K562 (cell line): ENCODE measurements around the gene UBE3B. TPM values are rescaled to one million over a fixed set of nuclear protein-coding genes. Genes with fewer than 3 reads are reported as not detected.

ENCODE experiments used
- BHLHE40 ChIP-seq: IDR thresholded peaks from 2 replicates; pipeline ENCODE4 v1.6.1; 2011; ENCODE audit warnings: low read length, improper control_type of control experiment
- FUS ChIP-seq: fragments of 200-400 bp; formaldehyde crosslinking; optimal IDR thresholded peaks from 2 replicates; pipeline ENCODE3; 2017; ENCODE audit warnings: low read depth, low read length
- ILF3 ChIP-seq: fragments of 450-650 bp; IDR thresholded peaks from 2 replicates; pipeline ENCODE4 v1.6.1; 2018; ENCODE audit warnings: antibody characterized with exemption, mild to moderate bottlenecking, moderate library complexity, borderline replicate concordance
- MTA2 ChIP-seq: fragments of 450-650 bp; IDR thresholded peaks from 2 replicates; pipeline ENCODE4 v1.6.1; 2016; ENCODE audit warnings: low read depth
- RBM17 ChIP-seq: fragments of 200-400 bp; formaldehyde crosslinking; IDR thresholded peaks from 2 replicates; pipeline ENCODE4 v1.6.1; 2017; ENCODE audit warnings: low read depth, mild to moderate bottlenecking, low read length, borderline replicate concordance
- polyA plus RNA-seq, 8 experiments: library from polyadenylated mRNA; depleted of rRNA in 4 of 8; stranded (reverse) in 5 of 8; unstranded in 3 of 8; fragments of >200 nt; fragmentation: Nextera tagmentation in 2 of 8; fragmentation: Illumina TruSeq in 1 of 8; extraction: Ambion mirVana in 2 of 8; extraction: Trizol in 1 of 8; gene quantifications; 2 replicates each; pipeline versions ENCODE4 v1.2.1 to v1.2.3, GENCODE V29; 2011 to 2014; ENCODE audit warnings: inconsistent platforms in 1 of 8, missing spikeins in 1 of 8
- total RNA-seq, 7 experiments: library from RNA; depleted of rRNA in 6 of 7; stranded (reverse); fragments of >200 nt in 6 of 7; fragmentation: Illumina TruSeq in 2 of 7; extraction: Trizol in 2 of 7; gene quantifications; 2 replicates each; pipeline versions ENCODE4 v1.2.1 to v1.2.3, GENCODE V29; 2011 to 2021; ENCODE audit warnings: low replicate concordance in 1 of 7
- TF ChIP-seq, protein P1 (sequence below): fragments of 200-600 bp; sonication (generic); IDR thresholded peaks from one replicate; pipeline ENCODE4 v1.6.1; 2012; ENCODE audit warnings: mild to moderate bottlenecking, low read depth, low read length, inconsistent platforms
- TF ChIP-seq, protein P2 (sequence below): sonication (generic); formaldehyde crosslinking; IDR thresholded peaks from 2 replicates; pipeline ENCODE4 v1.8.1; 2022; ENCODE audit warnings: missing genetic modification reagents
- TF ChIP-seq, protein P3 (sequence below): fragments of 250-450 bp; sonication (Bioruptor Pico); IDR thresholded peaks from 2 replicates; pipeline ENCODE4 v1.5.0; 2021
- TF ChIP-seq, protein P4 (sequence below): sonication (generic); formaldehyde crosslinking; IDR thresholded peaks from 2 replicates; pipeline ENCODE4 v1.4.0; 2020; ENCODE audit warnings: mild to moderate bottlenecking, missing genetic modification reagents

UBE3B gene
- total and polyA plus RNA-seq, 9 of the 15 experiments (the other 6 are each of a cell fraction or from before 2014, with no cell fraction given), result 7.6 to 23.6 (median 15.5) TPM

DNA sequence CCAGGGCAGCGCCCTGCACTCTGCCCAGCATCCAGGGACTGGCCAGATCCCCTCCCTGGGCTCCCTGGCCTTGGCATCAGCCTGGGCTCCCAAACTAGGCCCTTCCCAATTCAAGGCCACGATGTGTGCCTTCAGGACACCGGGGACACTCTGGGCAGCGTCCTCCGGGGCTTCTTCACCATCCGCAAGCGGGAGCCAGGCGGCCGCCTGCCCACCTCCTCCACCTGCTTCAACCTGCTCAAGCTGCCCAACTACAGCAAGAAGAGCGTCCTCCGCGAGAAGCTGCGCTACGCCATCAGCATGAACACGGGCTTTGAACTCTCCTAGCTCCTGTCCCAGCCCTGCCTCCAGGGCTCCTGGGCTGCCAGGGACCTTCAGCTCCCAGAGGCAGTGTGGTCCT lies 57.0 kb downstream of the UBE3B start (continued):
- TF ChIP-seq, protein P1, sequence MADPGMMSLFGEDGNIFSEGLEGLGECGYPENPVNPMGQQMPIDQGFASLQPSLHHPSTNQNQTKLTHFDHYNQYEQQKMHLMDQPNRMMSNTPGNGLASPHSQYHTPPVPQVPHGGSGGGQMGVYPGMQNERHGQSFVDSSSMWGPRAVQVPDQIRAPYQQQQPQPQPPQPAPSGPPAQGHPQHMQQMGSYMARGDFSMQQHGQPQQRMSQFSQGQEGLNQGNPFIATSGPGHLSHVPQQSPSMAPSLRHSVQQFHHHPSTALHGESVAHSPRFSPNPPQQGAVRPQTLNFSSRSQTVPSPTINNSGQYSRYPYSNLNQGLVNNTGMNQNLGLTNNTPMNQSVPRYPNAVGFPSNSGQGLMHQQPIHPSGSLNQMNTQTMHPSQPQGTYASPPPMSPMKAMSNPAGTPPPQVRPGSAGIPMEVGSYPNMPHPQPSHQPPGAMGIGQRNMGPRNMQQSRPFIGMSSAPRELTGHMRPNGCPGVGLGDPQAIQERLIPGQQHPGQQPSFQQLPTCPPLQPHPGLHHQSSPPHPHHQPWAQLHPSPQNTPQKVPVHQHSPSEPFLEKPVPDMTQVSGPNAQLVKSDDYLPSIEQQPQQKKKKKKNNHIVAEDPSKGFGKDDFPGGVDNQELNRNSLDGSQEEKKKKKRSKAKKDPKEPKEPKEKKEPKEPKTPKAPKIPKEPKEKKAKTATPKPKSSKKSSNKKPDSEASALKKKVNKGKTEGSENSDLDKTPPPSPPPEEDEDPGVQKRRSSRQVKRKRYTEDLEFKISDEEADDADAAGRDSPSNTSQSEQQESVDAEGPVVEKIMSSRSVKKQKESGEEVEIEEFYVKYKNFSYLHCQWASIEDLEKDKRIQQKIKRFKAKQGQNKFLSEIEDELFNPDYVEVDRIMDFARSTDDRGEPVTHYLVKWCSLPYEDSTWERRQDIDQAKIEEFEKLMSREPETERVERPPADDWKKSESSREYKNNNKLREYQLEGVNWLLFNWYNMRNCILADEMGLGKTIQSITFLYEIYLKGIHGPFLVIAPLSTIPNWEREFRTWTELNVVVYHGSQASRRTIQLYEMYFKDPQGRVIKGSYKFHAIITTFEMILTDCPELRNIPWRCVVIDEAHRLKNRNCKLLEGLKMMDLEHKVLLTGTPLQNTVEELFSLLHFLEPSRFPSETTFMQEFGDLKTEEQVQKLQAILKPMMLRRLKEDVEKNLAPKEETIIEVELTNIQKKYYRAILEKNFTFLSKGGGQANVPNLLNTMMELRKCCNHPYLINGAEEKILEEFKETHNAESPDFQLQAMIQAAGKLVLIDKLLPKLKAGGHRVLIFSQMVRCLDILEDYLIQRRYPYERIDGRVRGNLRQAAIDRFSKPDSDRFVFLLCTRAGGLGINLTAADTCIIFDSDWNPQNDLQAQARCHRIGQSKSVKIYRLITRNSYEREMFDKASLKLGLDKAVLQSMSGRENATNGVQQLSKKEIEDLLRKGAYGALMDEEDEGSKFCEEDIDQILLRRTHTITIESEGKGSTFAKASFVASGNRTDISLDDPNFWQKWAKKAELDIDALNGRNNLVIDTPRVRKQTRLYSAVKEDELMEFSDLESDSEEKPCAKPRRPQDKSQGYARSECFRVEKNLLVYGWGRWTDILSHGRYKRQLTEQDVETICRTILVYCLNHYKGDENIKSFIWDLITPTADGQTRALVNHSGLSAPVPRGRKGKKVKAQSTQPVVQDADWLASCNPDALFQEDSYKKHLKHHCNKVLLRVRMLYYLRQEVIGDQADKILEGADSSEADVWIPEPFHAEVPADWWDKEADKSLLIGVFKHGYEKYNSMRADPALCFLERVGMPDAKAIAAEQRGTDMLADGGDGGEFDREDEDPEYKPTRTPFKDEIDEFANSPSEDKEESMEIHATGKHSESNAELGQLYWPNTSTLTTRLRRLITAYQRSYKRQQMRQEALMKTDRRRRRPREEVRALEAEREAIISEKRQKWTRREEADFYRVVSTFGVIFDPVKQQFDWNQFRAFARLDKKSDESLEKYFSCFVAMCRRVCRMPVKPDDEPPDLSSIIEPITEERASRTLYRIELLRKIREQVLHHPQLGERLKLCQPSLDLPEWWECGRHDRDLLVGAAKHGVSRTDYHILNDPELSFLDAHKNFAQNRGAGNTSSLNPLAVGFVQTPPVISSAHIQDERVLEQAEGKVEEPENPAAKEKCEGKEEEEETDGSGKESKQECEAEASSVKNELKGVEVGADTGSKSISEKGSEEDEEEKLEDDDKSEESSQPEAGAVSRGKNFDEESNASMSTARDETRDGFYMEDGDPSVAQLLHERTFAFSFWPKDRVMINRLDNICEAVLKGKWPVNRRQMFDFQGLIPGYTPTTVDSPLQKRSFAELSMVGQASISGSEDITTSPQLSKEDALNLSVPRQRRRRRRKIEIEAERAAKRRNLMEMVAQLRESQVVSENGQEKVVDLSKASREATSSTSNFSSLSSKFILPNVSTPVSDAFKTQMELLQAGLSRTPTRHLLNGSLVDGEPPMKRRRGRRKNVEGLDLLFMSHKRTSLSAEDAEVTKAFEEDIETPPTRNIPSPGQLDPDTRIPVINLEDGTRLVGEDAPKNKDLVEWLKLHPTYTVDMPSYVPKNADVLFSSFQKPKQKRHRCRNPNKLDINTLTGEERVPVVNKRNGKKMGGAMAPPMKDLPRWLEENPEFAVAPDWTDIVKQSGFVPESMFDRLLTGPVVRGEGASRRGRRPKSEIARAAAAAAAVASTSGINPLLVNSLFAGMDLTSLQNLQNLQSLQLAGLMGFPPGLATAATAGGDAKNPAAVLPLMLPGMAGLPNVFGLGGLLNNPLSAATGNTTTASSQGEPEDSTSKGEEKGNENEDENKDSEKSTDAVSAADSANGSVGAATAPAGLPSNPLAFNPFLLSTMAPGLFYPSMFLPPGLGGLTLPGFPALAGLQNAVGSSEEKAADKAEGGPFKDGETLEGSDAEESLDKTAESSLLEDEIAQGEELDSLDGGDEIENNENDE, result no peak
- TF ChIP-seq, protein P2, sequence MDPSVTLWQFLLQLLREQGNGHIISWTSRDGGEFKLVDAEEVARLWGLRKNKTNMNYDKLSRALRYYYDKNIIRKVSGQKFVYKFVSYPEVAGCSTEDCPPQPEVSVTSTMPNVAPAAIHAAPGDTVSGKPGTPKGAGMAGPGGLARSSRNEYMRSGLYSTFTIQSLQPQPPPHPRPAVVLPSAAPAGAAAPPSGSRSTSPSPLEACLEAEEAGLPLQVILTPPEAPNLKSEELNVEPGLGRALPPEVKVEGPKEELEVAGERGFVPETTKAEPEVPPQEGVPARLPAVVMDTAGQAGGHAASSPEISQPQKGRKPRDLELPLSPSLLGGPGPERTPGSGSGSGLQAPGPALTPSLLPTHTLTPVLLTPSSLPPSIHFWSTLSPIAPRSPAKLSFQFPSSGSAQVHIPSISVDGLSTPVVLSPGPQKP (CRISPR knock-in tag), result no peak
- no peak for TF ChIP-seq ILF3
- TF ChIP-seq RBM17, result no peak
- TF ChIP-seq, protein P3, sequence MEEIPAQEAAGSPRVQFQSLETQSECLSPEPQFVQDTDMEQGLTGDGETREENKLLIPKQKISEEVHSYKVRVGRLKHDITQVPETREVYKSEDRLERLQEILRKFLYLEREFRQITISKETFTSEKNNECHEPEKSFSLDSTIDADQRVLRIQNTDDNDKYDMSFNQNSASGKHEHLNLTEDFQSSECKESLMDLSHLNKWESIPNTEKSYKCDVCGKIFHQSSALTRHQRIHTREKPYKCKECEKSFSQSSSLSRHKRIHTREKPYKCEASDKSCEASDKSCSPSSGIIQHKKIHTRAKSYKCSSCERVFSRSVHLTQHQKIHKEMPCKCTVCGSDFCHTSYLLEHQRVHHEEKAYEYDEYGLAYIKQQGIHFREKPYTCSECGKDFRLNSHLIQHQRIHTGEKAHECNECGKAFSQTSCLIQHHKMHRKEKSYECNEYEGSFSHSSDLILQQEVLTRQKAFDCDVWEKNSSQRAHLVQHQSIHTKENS, result no peak
- TF ChIP-seq, protein P4, sequence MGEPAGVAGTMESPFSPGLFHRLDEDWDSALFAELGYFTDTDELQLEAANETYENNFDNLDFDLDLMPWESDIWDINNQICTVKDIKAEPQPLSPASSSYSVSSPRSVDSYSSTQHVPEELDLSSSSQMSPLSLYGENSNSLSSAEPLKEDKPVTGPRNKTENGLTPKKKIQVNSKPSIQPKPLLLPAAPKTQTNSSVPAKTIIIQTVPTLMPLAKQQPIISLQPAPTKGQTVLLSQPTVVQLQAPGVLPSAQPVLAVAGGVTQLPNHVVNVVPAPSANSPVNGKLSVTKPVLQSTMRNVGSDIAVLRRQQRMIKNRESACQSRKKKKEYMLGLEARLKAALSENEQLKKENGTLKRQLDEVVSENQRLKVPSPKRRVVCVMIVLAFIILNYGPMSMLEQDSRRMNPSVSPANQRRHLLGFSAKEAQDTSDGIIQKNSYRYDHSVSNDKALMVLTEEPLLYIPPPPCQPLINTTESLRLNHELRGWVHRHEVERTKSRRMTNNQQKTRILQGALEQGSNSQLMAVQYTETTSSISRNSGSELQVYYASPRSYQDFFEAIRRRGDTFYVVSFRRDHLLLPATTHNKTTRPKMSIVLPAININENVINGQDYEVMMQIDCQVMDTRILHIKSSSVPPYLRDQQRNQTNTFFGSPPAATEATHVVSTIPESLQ (CRISPR knock-in tag), result no peak
- no peak for TF ChIP-seq BHLHE40
- TF ChIP-seq MTA2, result no peak
- no peak for TF ChIP-seq FUS
